H9 (cell line): ENCODE measurements around the gene SPAG5. TPM values are rescaled to one million over a fixed set of nuclear protein-coding genes. Genes with fewer than 3 reads are reported as not detected.

Experiments
- DNase-seq: peaks from one replicate; pipeline ENCODE4 v3.0.0-alpha.2; 2017
- H2AFZ ChIP-seq: one replicate; pipeline ENCODE4 v1.6.1; 2013; ENCODE audit warnings: mild to moderate bottlenecking, low read length, control low read depth, moderate library complexity
- H2AK5ac ChIP-seq: 2 replicates; pipeline ENCODE4 v1.6.1; 2013; ENCODE audit warnings: low read length, control low read depth, mixed read lengths; ENCODE audit not compliant: insufficient read length
- H2BK120ac ChIP-seq: one replicate; pipeline ENCODE4 v1.6.1; 2013; ENCODE audit warnings: low read depth, mild to moderate bottlenecking, low read length, control low read depth, inconsistent platforms; ENCODE audit not compliant: poor library complexity, severe bottlenecking
- H2BK12ac ChIP-seq: 2 replicates; pipeline ENCODE4 v1.6.1; 2013; ENCODE audit warnings: low read length, control low read depth, mixed read lengths, low read depth; ENCODE audit not compliant: insufficient read length
- H2BK15ac ChIP-seq: 2 replicates; pipeline ENCODE4 v1.6.1; 2013; ENCODE audit warnings: low read depth, low read length, control low read depth
- H2BK20ac ChIP-seq: one replicate; pipeline ENCODE4 v1.6.1; 2013; ENCODE audit warnings: low read depth, mild to moderate bottlenecking, low read length, control low read depth, inconsistent platforms; ENCODE audit not compliant: poor library complexity, severe bottlenecking
- H2BK5ac ChIP-seq: 2 replicates; pipeline ENCODE4 v1.6.1; 2013; ENCODE audit warnings: low read length, control low read depth, mixed read lengths; ENCODE audit not compliant: insufficient read length
- H3K14ac ChIP-seq: 2 replicates; pipeline ENCODE4 v1.6.1; 2013; ENCODE audit warnings: low read length, control low read depth; ENCODE audit not compliant: insufficient read depth
- H3K18ac ChIP-seq: 2 replicates; pipeline ENCODE4 v1.6.1; 2013; ENCODE audit warnings: low read depth, mild to moderate bottlenecking, mixed read lengths, low read length, control low read depth; ENCODE audit not compliant: insufficient read length
- H3K23ac ChIP-seq: 2 replicates; pipeline ENCODE4 v1.6.1; 2013; ENCODE audit warnings: low read length, control low read depth, mixed read lengths, low read depth; ENCODE audit not compliant: insufficient read length
- H3K23me2 ChIP-seq: 2 replicates; pipeline ENCODE4 v1.6.1; 2013; ENCODE audit warnings: low read depth, mild to moderate bottlenecking, mixed read lengths, low read length, control low read depth; ENCODE audit not compliant: insufficient read length, poor library complexity, severe bottlenecking
- H3K27ac ChIP-seq: 2 replicates; pipeline ENCODE4 v1.5.1; 2013; ENCODE audit warnings: low read length, control low read depth, mixed read lengths, low read depth; ENCODE audit not compliant: insufficient read length
- H3K27me3 ChIP-seq: 2 replicates; pipeline ENCODE4 v1.6.1; 2013; ENCODE audit warnings: low read length, control low read depth, inconsistent platforms; ENCODE audit not compliant: insufficient read depth
- H3K4ac ChIP-seq: 2 replicates; pipeline ENCODE4 v1.6.1; 2013; ENCODE audit warnings: low read depth, mild to moderate bottlenecking, control low read depth, inconsistent platforms, low read length, moderate library complexity
- H3K4me1 ChIP-seq: 2 replicates; pipeline ENCODE4 v1.6.1; 2013; ENCODE audit warnings: low read length, control low read depth, inconsistent platforms; ENCODE audit not compliant: insufficient read depth
- H3K4me2 ChIP-seq: 2 replicates; pipeline ENCODE4 v1.6.1; 2013; ENCODE audit warnings: low read length, control low read depth, mixed read lengths; ENCODE audit not compliant: insufficient read length, insufficient read depth
- H3K56ac ChIP-seq: 2 replicates; pipeline ENCODE4 v1.6.1; 2013; ENCODE audit warnings: low read depth, mild to moderate bottlenecking, mixed read lengths, low read length, control low read depth; ENCODE audit not compliant: insufficient read length
- H3K79me1 ChIP-seq: 2 replicates; pipeline ENCODE4 v1.6.1; 2013; ENCODE audit warnings: low read depth, mild to moderate bottlenecking, moderate library complexity, low read length, control low read depth, inconsistent platforms; ENCODE audit not compliant: insufficient read depth, poor library complexity, severe bottlenecking
- H3K79me2 ChIP-seq: 2 replicates; pipeline ENCODE4 v1.6.1; 2013; ENCODE audit warnings: low read length, control low read depth, inconsistent platforms; ENCODE audit not compliant: insufficient read depth
- H3K9ac ChIP-seq: 2 replicates; pipeline ENCODE4 v1.6.1; 2013; ENCODE audit warnings: low read length, control low read depth, mixed read lengths; ENCODE audit not compliant: insufficient read length; ENCODE audit errors: extremely low read depth
- H3K9me3 ChIP-seq: one replicate; pipeline ENCODE4 v1.6.1; 2013; ENCODE audit warnings: low read depth, low read length, inconsistent platforms; ENCODE audit not compliant: control insufficient read depth
- H3T11ph ChIP-seq: one replicate; pipeline ENCODE4 v1.6.1; 2013; ENCODE audit warnings: mild to moderate bottlenecking, low read length, control low read depth, inconsistent platforms
- H4K20me1 ChIP-seq: one replicate; pipeline ENCODE4 v1.6.1; 2013; ENCODE audit not compliant: control insufficient read depth, insufficient read length, insufficient read depth
- H4K5ac ChIP-seq: 2 replicates; pipeline ENCODE4 v1.6.1; 2013; ENCODE audit warnings: low read depth, mild to moderate bottlenecking, mixed read lengths, low read length, control low read depth; ENCODE audit not compliant: insufficient read length
- H4K8ac ChIP-seq: replicated peaks from 2 replicates; pipeline ENCODE4 v1.6.1; 2013; ENCODE audit warnings: low read length, control low read depth, mixed read lengths, low read depth; ENCODE audit not compliant: insufficient read length
- H4K91ac ChIP-seq: 2 replicates; pipeline ENCODE4 v1.6.1; 2013; ENCODE audit warnings: low read depth, mild to moderate bottlenecking, moderate library complexity, mixed read lengths, low read length, control low read depth; ENCODE audit not compliant: insufficient read length
- H3K27ac Mint-ChIP-seq, 3 experiments: 2 replicates in 2 of 3; 3 replicates in 1 of 3; pipeline ENCODE4 v1.8.0; 2020 to 2021; ENCODE audit warnings: mixed read lengths in 3 of 3, mild to moderate bottlenecking in 1 of 3, moderate library complexity in 1 of 3
- H3K27me3 Mint-ChIP-seq: 2 replicates; pipeline ENCODE4 v1.8.0; 2021; ENCODE audit warnings: low read depth, mild to moderate bottlenecking, moderate library complexity, mixed read lengths
- H3K36me3 Mint-ChIP-seq, 3 experiments: 2 replicates in 2 of 3; 3 replicates in 1 of 3; pipeline ENCODE4 v1.8.0; 2020 to 2021; ENCODE audit warnings: low read depth in 3 of 3, mixed read lengths in 3 of 3; ENCODE audit not compliant: insufficient read depth in 1 of 3
- H3K4me1 Mint-ChIP-seq, 2 experiments: 2 replicates each; pipeline ENCODE4 v1.8.0; 2020; ENCODE audit warnings: mixed read lengths in 2 of 2
- H3K4me3 Mint-ChIP-seq, 2 experiments: 2 replicates in 1 of 2; 3 replicates in 1 of 2; pipeline ENCODE4 v1.8.0; 2020 to 2021; ENCODE audit warnings: mild to moderate bottlenecking in 2 of 2, mixed read lengths in 2 of 2, moderate library complexity in 1 of 2
- H3K9me3 Mint-ChIP-seq, 2 experiments: 2 replicates in 1 of 2; 3 replicates in 1 of 2; pipeline ENCODE4 v1.8.0; 2020; ENCODE audit warnings: mild to moderate bottlenecking in 2 of 2, mixed read lengths in 2 of 2, moderate library complexity in 1 of 2
- CTCF ChIP-seq: fragments of 200-600 bp; sonication (generic); conservative IDR thresholded peaks from 3 replicates; pipeline ENCODE4 v1.8.0; 2021; ENCODE audit warnings: antibody characterized with exemption, mild to moderate bottlenecking
- WGBS: extraction: QIAGEN DNeasy Blood & Tissue Kit; methylation state at CpG from one replicate; pipeline ENCODE4 v1.1.7; 2013; ENCODE audit warnings: missing lambda C conversion rate, low lambda C conversion rate, mixed read lengths; ENCODE audit not compliant: insufficient read length; ENCODE audit errors: extremely low coverage; 5-methylcytosine and 5-hydroxymethylcytosine counted together
- total RNA-seq: library from RNA; stranded (reverse); gene quantifications from 2 replicates; pipeline ENCODE4 v1.2.1, GENCODE V29; 2021

The SPAG5 gene
- total RNA-seq, 1 experiment from 2014 or later, result 122 TPM

GRCh38 chr17:28635506-28635905 is 36.7 kb upstream of the SPAG5 start:
- no peaks in the 10 kb centered on the region for H3K23me2 ChIP-seq
- no peak overlapping the region for H2AK5ac ChIP-seq
- no peaks in the 10 kb centered on the region for H3K27me3 Mint-ChIP-seq
- H3K27me3 ChIP-seq, result no peaks in the 10 kb centered on the region
- no peak overlapping the region for H2BK20ac ChIP-seq
- H3K9me3 ChIP-seq, result no peaks in the 10 kb centered on the region
- peaks cover 76 to 98% (median 97%) of the 10 kb centered on the region in 3 experiments for H3K36me3 Mint-ChIP-seq
- H3K4me1 ChIP-seq, result no peaks in the 10 kb centered on the region
- no peak overlapping the region for H4K8ac ChIP-seq
- H3K23ac ChIP-seq, result no peak overlapping the region
- no peak overlapping the region for H2BK5ac ChIP-seq
- H3K4ac ChIP-seq, result no peak overlapping the region
- H4K91ac ChIP-seq, result no peak overlapping the region
- no peak overlapping the region for H3K4me2 ChIP-seq
- DNase-seq, result no peak
- no peak overlapping the region for H3K56ac ChIP-seq
- H3K79me1 ChIP-seq, result no peaks in the 10 kb centered on the region
- no CpG with 5 or more reads among the region's 1 CpG for WGBS
- H4K20me1 ChIP-seq, result no peaks in the 10 kb centered on the region
- H3K79me2 ChIP-seq, result no peaks in the 10 kb centered on the region
- H3K14ac ChIP-seq, result no peak overlapping the region
- no peak overlapping the region for H3K9ac ChIP-seq
- no peak overlapping the region for H4K5ac ChIP-seq
- H3K27ac ChIP-seq, result no peak overlapping the region
- no peak overlapping the region for H3K27ac Mint-ChIP-seq
- TF ChIP-seq CTCF, result no peak
- no peak overlapping the region for H2BK120ac ChIP-seq
- H3K4me1 Mint-ChIP-seq, result peaks cover 0 to 4% of the 10 kb centered on the region in 2 experiments; a peak in 1 of 4 replicates
- H3K9me3 Mint-ChIP-seq, result no peaks in the 10 kb centered on the region
- H3K18ac ChIP-seq, result no peak overlapping the region
- H2AFZ ChIP-seq, result no peak overlapping the region
- H2BK12ac ChIP-seq, result no peak overlapping the region
- H3K4me3 Mint-ChIP-seq, result no peak overlapping the region
- no peak overlapping the region for H3T11ph ChIP-seq
- no peak overlapping the region for H2BK15ac ChIP-seq
